ENCODE measurements around the gene POLR2E. TPM values are rescaled to one million over a fixed set of nuclear protein-coding genes. Genes with fewer than 3 reads are reported as not detected.

Gene POLR2E
- polyA plus RNA-seq, 3 donors = 183 to 222 (median 195) TPM

GRCh38 chr19:1065606-1066109, 29.5 kb downstream of the POLR2E start:
- Histone ChIP-seq H3K9ac (ENCODE audit: insufficient read depth, low read length, poor library complexity, severe bottlenecking) (peak overlapping the region; percentile 97), H3K4me1 (ENCODE audit: control insufficient read depth in 1 of 2, insufficient read depth in 2 of 2, low read length in 2 of 2) (peaks cover 57 to 71% of the 10 kb centered on the region in 2 donors), H3K79me2 (ENCODE audit: insufficient read depth, low read length) (peaks cover 44% of the 10 kb centered on the region), H3K4me3 (replicated peaks in 1 of 3; ENCODE audit: low read depth in 2 of 3, low read length in 3 of 3) (peak overlapping the region in 1 of 3 experiments; percentile 100), H3K9me3 (replicated peaks in 1 of 2; ENCODE audit: control insufficient read depth in 1 of 2, insufficient read depth in 1 of 2, low read length in 2 of 2) (no peaks in the 10 kb centered on the region), H2AFZ (ENCODE audit: insufficient read depth, low read depth, low read length, poor library complexity, severe bottlenecking) (no peak overlapping the region), H3K27me3 (ENCODE audit: control insufficient read depth in 2 of 2, insufficient read depth in 2 of 2, low read length in 2 of 2) (no peaks in the 10 kb centered on the region), H3K27ac (ENCODE audit: low read depth in 1 of 2, low read length in 2 of 2) (no peak overlapping the region), H4K20me1 (ENCODE audit: insufficient read depth, low read length) (peaks cover 57% of the 10 kb centered on the region), H3K4me2 (replicated peaks; ENCODE audit: extremely low read depth, low read length, poor library complexity, severe bottlenecking) (peak overlapping the region; percentile 59), H3K36me3 (replicated peaks in 1 of 2; ENCODE audit: control insufficient read depth in 1 of 2, insufficient read depth in 2 of 2, low read length in 2 of 2) (peaks cover 9 to 10% of the 10 kb centered on the region in 2 donors)
- TF ChIP-seq CTCF (IDR thresholded peaks at IDR 0.05) = no peak
- Mint-ChIP-seq H3K27me3 (ENCODE audit: low read depth in 3 of 3) (peaks cover 0 to 2% (median 2%) of the 10 kb centered on the region in 3 donors), H3K36me3 (peaks cover 16 to 25% of the 10 kb centered on the region in 2 donors), H3K4me3 (peak overlapping the region in 1 of 2 donors; percentile 48), H3K4me1 (peaks cover 48% of the 10 kb centered on the region), H3K27ac (no peak overlapping the region), H3K9me3 (peaks cover 0 to 5% (median 0%) of the 10 kb centered on the region in 7 donors)
- no peak for DNase-seq
- intact Hi-C loops (cut with micrococcal nuclease) = loop anchor here (5.0 kb wide), 2 partner anchors 37 to 43 kb away; partner anchors contain the start of genes GPX4 (in 2 of the 2), RNU6-2 (in 1 of the 2) and TMEM259 (in 1 of the 2)
- 94% methylated on average over 15 of the region's 17 CpGs for WGBS (ENCODE audit: insufficient coverage)

GRCh38 chr19:1064661-1065605, 30.2 kb downstream of the POLR2E start:
- Histone ChIP-seq H3K79me2 (ENCODE audit: insufficient read depth, low read length) (peaks cover 37% of the 10 kb centered on the region), H3K27ac (ENCODE audit: low read depth in 1 of 2, low read length in 2 of 2) (no peak overlapping the region), H4K20me1 (ENCODE audit: insufficient read depth, low read length) (peaks cover 51% of the 10 kb centered on the region), H2AFZ (ENCODE audit: insufficient read depth, low read depth, low read length, poor library complexity, severe bottlenecking) (no peak overlapping the region), H3K9ac (ENCODE audit: insufficient read depth, low read length, poor library complexity, severe bottlenecking) (no peak overlapping the region), H3K27me3 (ENCODE audit: control insufficient read depth in 2 of 2, insufficient read depth in 2 of 2, low read length in 2 of 2) (no peaks in the 10 kb centered on the region), H3K4me2 (replicated peaks; ENCODE audit: extremely low read depth, low read length, poor library complexity, severe bottlenecking) (peak overlapping the region; percentile 59), H3K4me1 (ENCODE audit: control insufficient read depth in 1 of 2, insufficient read depth in 2 of 2, low read length in 2 of 2) (peaks cover 54 to 65% of the 10 kb centered on the region in 2 donors), H3K4me3 (replicated peaks in 1 of 3; ENCODE audit: low read depth in 2 of 3, low read length in 3 of 3) (peak overlapping the region in 1 of 3 experiments; percentile 100), H3K36me3 (replicated peaks in 1 of 2; ENCODE audit: control insufficient read depth in 1 of 2, insufficient read depth in 2 of 2, low read length in 2 of 2) (peaks cover 4 to 8% of the 10 kb centered on the region in 2 donors), H3K9me3 (replicated peaks in 1 of 2; ENCODE audit: control insufficient read depth in 1 of 2, insufficient read depth in 1 of 2, low read length in 2 of 2) (no peaks in the 10 kb centered on the region)
- intact Hi-C loops (cut with micrococcal nuclease) = loop anchor here (5.0 kb wide), 2 partner anchors 37 to 43 kb away; partner anchors contain the start of genes GPX4 (in 2 of the 2), RNU6-2 (in 1 of the 2) and TMEM259 (in 1 of the 2)
- Mint-ChIP-seq H3K4me3 (peak overlapping the region; percentile 37 to 55), H3K27ac (peak overlapping the region in 3 of 7 donors; percentile 41 to 75 (median 55)), H3K27me3 (ENCODE audit: low read depth in 3 of 3) (peaks cover 0 to 2% (median 2%) of the 10 kb centered on the region in 3 donors), H3K36me3 (peaks cover 15 to 18% of the 10 kb centered on the region in 2 donors), H3K9me3 (peaks cover 0 to 5% (median 0%) of the 10 kb centered on the region in 7 donors), H3K4me1 (peaks cover 45% of the 10 kb centered on the region)
- WGBS (ENCODE audit: insufficient coverage) = 14% methylated on average over 54 of the region's 60 CpGs
- peak; percentile 71 to 78 (median 76) for DNase-seq
- TF ChIP-seq CTCF (IDR thresholded peaks at IDR 0.05) = peak; percentile 93
